GM10248 (cell line): Measurements from ENCODE around the gene PCGF2.

Experiments used
- CTCF ChIA-PET: fragments of 300-600 bp; sonication (Branson Sonifier 250); formaldehyde crosslinking; extraction: SDS; loops from one replicate; lab custom pipeline; 2021; ENCODE audit warnings: antibody characterized with exemption; lab: Yijun Ruan, JAX
- POLR2A ChIA-PET: fragments of 350-650 bp; sonication (Branson Sonifier 250); formaldehyde crosslinking; extraction: SDS; loops from one replicate; lab custom pipeline; 2020; ENCODE audit warnings: antibody characterized with exemption; lab: Yijun Ruan, JAX
- DNase-seq: peaks from one replicate; pipeline ENCODE4 v3.0.0; 2012; ENCODE audit errors: extremely low spot score
- CTCF ChIP-seq: IDR thresholded peaks from 2 replicates; pipeline ENCODE4 v1.5.1; 2012; ENCODE audit warnings: mild to moderate bottlenecking, low read depth; ENCODE audit errors: extremely low read depth, missing control alignments, control extremely low read depth

Gene PCGF2

GRCh38 chr17:38739305-38739704 is 8.8 kb downstream of the PCGF2 start:
- ChIA-PET POLR2A (no interaction called here), CTCF (no interaction called here)
- DNase-seq = no peak
- TF ChIP-seq CTCF = no peak

- ChIA-PET POLR2A (no interaction called here), CTCF (no interaction called here)
- no peak for TF ChIP-seq CTCF
- no peak for DNase-seq
Observed at GRCh38 chr17:38738686-38739085, 9.4 kb downstream of the PCGF2 start.

- ChIA-PET CTCF (interaction anchor here (1.3 to 4.8 kb wide), 6 partner anchors 7 to 70 kb away, joined by 4 to 80 read pairs (median 33); partner anchors contain the start of gene EPOP), POLR2A (no interaction called here)
- DNase-seq = no peak
- no peak for TF ChIP-seq CTCF
Observed at GRCh38 chr17:38738007-38738662, 10.0 kb downstream of the PCGF2 start.

GRCh38 chr17:38735161-38735997 is 12.8 kb downstream of the PCGF2 start:
- POLR2A ChIA-PET = interaction anchor here (0.6 to 0.7 kb wide), 2 partner anchors 136 to 1334 kb away, joined by 3 to 7 read pairs; no protein-coding TSS in a partner anchor
- CTCF ChIA-PET = interaction anchor here (0.6 to 4.8 kb wide), 31 partner anchors 10 to 429 kb away, joined by 3 to 80 read pairs (median 6); partner anchors contain the start of genes EPOP, MLLT6, PSMB3 and RPL23
- peak; percentile 87 for DNase-seq
- TF ChIP-seq CTCF = peak; percentile 94

GRCh38 chr17:38733982-38734973 is 13.9 kb downstream of the PCGF2 start:
- POLR2A ChIA-PET = no interaction called here
- peak; percentile 43 for TF ChIP-seq CTCF
- no peak for DNase-seq
- CTCF ChIA-PET = interaction anchor here (0.7 to 4.8 kb wide), 25 partner anchors 10 to 176 kb away, joined by 3 to 80 read pairs (median 7); partner anchors contain the start of genes EPOP, MLLT6, PSMB3 and RPL23
